OCI-LY1 (cell line): ENCODE measurements around the gene FMNL3.

ENCODE experiments used
- EZH2 ChIP-seq: fragments of 200-600 bp; sonication (generic), shearing (Covaris generic); IDR thresholded peaks from 2 replicates; pipeline ENCODE4 v1.8.0; 2017; ENCODE audit warnings: borderline replicate concordance, mixed run types, mild to moderate bottlenecking, antibody characterized with exemption, low read length, moderate library complexity, mixed read lengths
- TF ChIP-seq, protein P1 (sequence below): fragments of 200-600 bp; sonication (generic), shearing (Covaris generic); IDR thresholded peaks from 2 replicates; pipeline ENCODE4 v1.5.1; 2017; ENCODE audit warnings: mild to moderate bottlenecking, antibody characterized with exemption, low read length, moderate library complexity, mixed read lengths

- TF ChIP-seq, protein P1, sequence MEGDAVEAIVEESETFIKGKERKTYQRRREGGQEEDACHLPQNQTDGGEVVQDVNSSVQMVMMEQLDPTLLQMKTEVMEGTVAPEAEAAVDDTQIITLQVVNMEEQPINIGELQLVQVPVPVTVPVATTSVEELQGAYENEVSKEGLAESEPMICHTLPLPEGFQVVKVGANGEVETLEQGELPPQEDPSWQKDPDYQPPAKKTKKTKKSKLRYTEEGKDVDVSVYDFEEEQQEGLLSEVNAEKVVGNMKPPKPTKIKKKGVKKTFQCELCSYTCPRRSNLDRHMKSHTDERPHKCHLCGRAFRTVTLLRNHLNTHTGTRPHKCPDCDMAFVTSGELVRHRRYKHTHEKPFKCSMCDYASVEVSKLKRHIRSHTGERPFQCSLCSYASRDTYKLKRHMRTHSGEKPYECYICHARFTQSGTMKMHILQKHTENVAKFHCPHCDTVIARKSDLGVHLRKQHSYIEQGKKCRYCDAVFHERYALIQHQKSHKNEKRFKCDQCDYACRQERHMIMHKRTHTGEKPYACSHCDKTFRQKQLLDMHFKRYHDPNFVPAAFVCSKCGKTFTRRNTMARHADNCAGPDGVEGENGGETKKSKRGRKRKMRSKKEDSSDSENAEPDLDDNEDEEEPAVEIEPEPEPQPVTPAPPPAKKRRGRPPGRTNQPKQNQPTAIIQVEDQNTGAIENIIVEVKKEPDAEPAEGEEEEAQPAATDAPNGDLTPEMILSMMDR: no peak
- no peak for TF ChIP-seq EZH2
These were observed 51.5 kb downstream of the FMNL3 start for GRCh38 chr12:49655595-49656236.
